ENCODE data around the gene DYNC2H1.
"Not testable (repeated sequence)": the region's sequence is repeated elsewhere in the genome, so short reads cannot be mapped to it uniquely, and the experiment has no call there.

DYNC2H1 gene

GRCh38 chr11:103125462-103125861 lies 16.2 kb downstream of the DYNC2H1 start:
- DNase-seq = no peak

GRCh38 chr11:103141986-103142385 lies 32.8 kb downstream of the DYNC2H1 start:
- not testable (repeated sequence) for DNase-seq

GRCh38 chr11:103147627-103148026 lies 38.4 kb downstream of the DYNC2H1 start:
- no peak for DNase-seq

- no peak for DNase-seq
Measured at GRCh38 chr11:103157542-103157941, 48.3 kb downstream of the DYNC2H1 start.

- DNase-seq = no peak
Measured at GRCh38 chr11:103164093-103164796, 55.0 kb downstream of the DYNC2H1 start.

- no peak for DNase-seq
Measured at GRCh38 chr11:103167166-103167565, 57.9 kb downstream of the DYNC2H1 start.

- DNase-seq = no peak
Measured at GRCh38 chr11:103170865-103171264, 61.6 kb downstream of the DYNC2H1 start.

- no peak for DNase-seq
Measured at GRCh38 chr11:103175461-103176129, 66.4 kb downstream of the DYNC2H1 start.

GRCh38 chr11:103183981-103184611 lies 74.9 kb downstream of the DYNC2H1 start:
- DNase-seq = no peak

- no peak for DNase-seq
Measured at GRCh38 chr11:103202048-103202651, 92.9 kb downstream of the DYNC2H1 start.

GRCh38 chr11:103210543-103210942 lies 101.3 kb downstream of the DYNC2H1 start:
- DNase-seq = no peak

- no peak for DNase-seq
Measured at GRCh38 chr11:103215812-103216211, 106.6 kb downstream of the DYNC2H1 start.

- DNase-seq = no peak
Measured at GRCh38 chr11:103220133-103220532, 110.9 kb downstream of the DYNC2H1 start.

- no peak for DNase-seq
Measured at GRCh38 chr11:103222806-103223205, 113.6 kb downstream of the DYNC2H1 start.

- DNase-seq = no peak
Measured at GRCh38 chr11:103228807-103229206, 119.6 kb downstream of the DYNC2H1 start.

GRCh38 chr11:103234974-103235373 lies 125.7 kb downstream of the DYNC2H1 start:
- no peak for DNase-seq

- DNase-seq = no peak
Measured at GRCh38 chr11:103241574-103241973, 132.3 kb downstream of the DYNC2H1 start.

GRCh38 chr11:103254123-103254522 lies 144.9 kb downstream of the DYNC2H1 start:
- no peak for DNase-seq

GRCh38 chr11:103257360-103257759 lies 148.1 kb downstream of the DYNC2H1 start:
- no peak for DNase-seq

- DNase-seq = no peak
Measured at GRCh38 chr11:103266167-103266831, 157.1 kb downstream of the DYNC2H1 start.

- no peak for DNase-seq
Measured at GRCh38 chr11:103272876-103273275, 163.7 kb downstream of the DYNC2H1 start.

- DNase-seq = no peak
Measured at GRCh38 chr11:103274025-103274424, 164.8 kb downstream of the DYNC2H1 start.

- DNase-seq = no peak
Measured at GRCh38 chr11:103279821-103280220, 170.6 kb downstream of the DYNC2H1 start.
